Measurements from ENCODE around the gene CALR3. TPM values are rescaled to one million over a fixed set of nuclear protein-coding genes. Genes with fewer than 3 reads are reported as not detected.

Gene CALR3
- total and polyA plus RNA-seq, 2 of the 8 experiments (the other 6 are each of a cell fraction or from before 2014, with no cell fraction given), result 0.11 to 0.32 TPM

- TF ChIP-seq BACH1 (IDR thresholded peaks at IDR 0.05; ENCODE audit: low read length) (no peak), BCL11A (IDR thresholded peaks at IDR 0.05; ENCODE audit: low read depth in 2 of 2, low read length in 2 of 2) (no peak), TCF12 (IDR thresholded peaks at IDR 0.05; ENCODE audit: low read depth, low read length) (no peak), EP300 (IDR thresholded peaks at IDR 0.05; ENCODE audit: borderline replicate concordance in 1 of 2, low read depth in 2 of 2, low read length in 2 of 2) (no peak), CHD7 (IDR thresholded peaks at IDR 0.05; ENCODE audit: insufficient replicate concordance, low read length) (no peak), POLR2A (IDR thresholded peaks at IDR 0.05; ENCODE audit: control extremely low read depth in 1 of 2, low read depth in 2 of 2, low read length in 2 of 2) (no peak), SRF (IDR thresholded peaks at IDR 0.05; ENCODE audit: low read depth, low read length) (no peak)
Observed at GRCh38 chr19:16455489-16455888, 40.5 kb downstream of the CALR3 start (continued).

Data from H1 (cell line).